Stimulated activated CD4-positive, alpha-beta T cell treated with anti-CD3 and anti-CD28 coated beads, TNF-alpha, amount 100 ng/mL, for 48 hours (primary cell): ENCODE measurements around the gene IFT43.
A peak's percentile ranks its signal among the peaks of the same experiment; 100 is the strongest.

Experiments
- DNase-seq, 3 donors: peaks; one replicate each; pipeline ENCODE4 v3.0.0-alpha.2; 2020; ENCODE audit warnings: low read depth in 3 of 3

The IFT43 gene

GRCh38 chr14:75985618-75986438, at the start of gene IFT43:
Gene IFT43, plus strand, starts transcription at chr14:75985763. Its CDS starts 24 bp downstream, at chr14:75985787.
- peak; percentile 79 to 93 (median 82) for DNase-seq

- DNase-seq: no peak
These were observed 46.4 kb upstream of the IFT43 start for GRCh38 chr14:75939200-75939599.

- DNase-seq: no peak
These were observed 44.5 kb upstream of the IFT43 start for GRCh38 chr14:75941030-75941429.

GRCh38 chr14:75944607-75945241, 40.8 kb upstream of the IFT43 start:
- no peak for DNase-seq

- DNase-seq: no peak
These were observed 38.8 kb upstream of the IFT43 start for GRCh38 chr14:75946785-75947184.

- no peak for DNase-seq
These were observed 33.1 kb upstream of the IFT43 start for GRCh38 chr14:75952489-75952888.

- no peak for DNase-seq
These were observed 26.5 kb upstream of the IFT43 start for GRCh38 chr14:75959031-75959430.

- DNase-seq: no peak
These were observed 25.3 kb upstream of the IFT43 start for GRCh38 chr14:75960231-75960630.

GRCh38 chr14:75961662-75962061, 23.9 kb upstream of the IFT43 start:
- DNase-seq: no peak

- no peak for DNase-seq
These were observed 17.7 kb upstream of the IFT43 start for GRCh38 chr14:75967866-75968265.

GRCh38 chr14:75968456-75968855, 17.1 kb upstream of the IFT43 start:
- DNase-seq: no peak

GRCh38 chr14:75969126-75969525, 16.4 kb upstream of the IFT43 start:
- no peak for DNase-seq

- DNase-seq: no peak
These were observed 15.7 kb upstream of the IFT43 start for GRCh38 chr14:75969891-75970290.

- no peak for DNase-seq
These were observed 14.6 kb upstream of the IFT43 start for GRCh38 chr14:75970989-75971388.

GRCh38 chr14:75971509-75971908, 14.1 kb upstream of the IFT43 start:
- DNase-seq: no peak

GRCh38 chr14:75972801-75973421, 12.7 kb upstream of the IFT43 start:
- no peak for DNase-seq

- DNase-seq: no peak
These were observed 8.6 kb upstream of the IFT43 start for GRCh38 chr14:75976826-75977581.

- DNase-seq: no peak
These were observed 8.0 kb upstream of the IFT43 start for GRCh38 chr14:75977582-75977943.

- no peak for DNase-seq
These were observed 7.3 kb upstream of the IFT43 start for GRCh38 chr14:75978249-75978731.

GRCh38 chr14:75979071-75979571, 6.4 kb upstream of the IFT43 start:
- no peak for DNase-seq

GRCh38 chr14:75979648-75980565, 5.7 kb upstream of the IFT43 start:
- DNase-seq: no peak
